ENCODE results near the gene ZSWIM3.
"Not testable (repeated sequence)": the region's sequence is repeated elsewhere in the genome, so short reads cannot be mapped to it uniquely, and the experiment has no call there.

Gene ZSWIM3

GRCh38 chr20:45861221-45862075, 4.0 kb downstream of the ZSWIM3 start:
- no peak for DNase-seq

DNA sequence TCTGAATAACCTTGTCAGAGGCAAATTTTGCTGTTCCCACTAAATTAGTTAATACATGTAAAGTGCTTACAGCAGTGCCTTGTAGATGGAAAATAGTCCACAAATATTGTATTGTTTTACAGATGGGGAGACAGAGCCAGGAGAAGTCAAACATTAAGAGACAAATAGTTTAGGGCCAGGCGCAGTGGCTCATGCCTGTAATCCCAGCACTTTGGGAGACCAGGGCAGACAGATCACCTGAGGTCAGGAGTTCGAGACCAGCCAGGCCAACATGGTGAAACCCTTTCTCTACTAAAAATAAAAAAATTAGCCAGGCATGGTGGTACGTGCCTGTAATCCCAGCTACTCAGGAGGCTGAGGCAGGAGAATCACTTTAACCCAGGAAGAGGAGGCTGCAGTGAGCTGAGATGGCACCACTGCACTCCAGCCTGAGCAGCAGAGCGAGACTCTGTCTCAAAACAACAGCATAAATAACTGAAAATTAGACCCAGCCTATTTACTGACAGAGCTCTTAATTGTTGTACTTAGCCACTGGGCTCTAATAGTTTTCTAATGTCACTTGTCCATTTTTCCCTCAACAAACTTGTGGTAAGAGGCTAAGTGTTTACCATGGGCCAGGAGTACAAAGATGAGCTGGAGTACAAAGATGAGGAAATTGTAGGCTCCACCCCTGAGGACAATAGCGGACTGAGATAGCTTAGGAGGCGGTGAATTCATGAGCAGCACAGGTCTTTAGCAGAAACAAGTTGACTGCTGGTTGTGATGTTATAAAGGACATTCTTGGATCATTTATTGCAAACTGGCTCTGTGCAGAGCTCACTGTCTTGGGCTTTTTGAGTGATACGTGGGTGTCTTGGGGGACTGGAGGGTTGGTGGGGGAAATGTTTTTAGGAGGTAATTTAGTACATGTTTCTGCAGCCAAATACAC, 6.4 kb downstream of the ZSWIM3 start:
- no peak for DNase-seq

DNA sequence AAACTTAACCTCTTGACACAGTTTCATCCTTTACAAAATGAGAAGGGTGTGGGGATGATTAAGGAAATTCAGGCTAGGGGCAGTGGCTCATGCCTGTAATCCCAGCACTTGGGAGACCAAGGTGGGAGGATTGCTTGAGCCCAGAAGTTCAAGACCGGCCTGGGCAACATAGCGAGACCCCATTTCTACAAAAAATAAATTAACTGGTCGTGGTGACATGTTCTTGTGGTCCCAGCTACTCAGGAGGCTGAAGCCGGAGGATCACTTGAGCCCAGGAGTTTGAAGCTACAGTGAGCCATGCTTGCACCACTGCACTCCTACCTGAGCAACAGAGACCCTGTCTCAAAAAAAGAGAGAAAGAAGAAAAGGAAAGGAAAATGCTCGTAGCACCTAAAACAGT, 9.0 kb downstream of the ZSWIM3 start:
- DNase-seq = no peak

GRCh38 chr20:45867136-45867818, 9.9 kb downstream of the ZSWIM3 start:
- DNase-seq = no peak

- no peak for DNase-seq
These were observed 10.4 kb downstream of the ZSWIM3 start for GRCh38 chr20:45867819-45868176.

DNA sequence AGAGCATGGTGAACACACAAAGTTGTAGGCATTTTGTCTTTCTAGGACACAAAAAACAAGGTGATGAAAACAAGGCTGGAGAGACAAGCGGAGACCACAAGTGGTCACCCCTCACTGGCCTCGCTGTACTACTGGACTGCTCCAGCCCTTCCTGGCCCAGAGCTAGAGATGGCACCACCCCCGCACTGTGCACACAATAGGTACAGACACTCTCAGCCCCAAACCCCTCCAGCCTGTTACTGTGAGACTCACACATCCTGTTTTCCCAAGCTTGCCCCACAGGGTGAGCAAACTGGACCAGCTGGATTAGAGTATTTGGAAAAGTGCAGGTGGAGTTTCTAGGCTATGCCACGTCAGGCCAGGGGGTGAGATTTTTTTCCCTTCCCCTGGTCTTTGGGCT, 15.2 kb downstream of the ZSWIM3 start:
- DNase-seq = no peak

DNA sequence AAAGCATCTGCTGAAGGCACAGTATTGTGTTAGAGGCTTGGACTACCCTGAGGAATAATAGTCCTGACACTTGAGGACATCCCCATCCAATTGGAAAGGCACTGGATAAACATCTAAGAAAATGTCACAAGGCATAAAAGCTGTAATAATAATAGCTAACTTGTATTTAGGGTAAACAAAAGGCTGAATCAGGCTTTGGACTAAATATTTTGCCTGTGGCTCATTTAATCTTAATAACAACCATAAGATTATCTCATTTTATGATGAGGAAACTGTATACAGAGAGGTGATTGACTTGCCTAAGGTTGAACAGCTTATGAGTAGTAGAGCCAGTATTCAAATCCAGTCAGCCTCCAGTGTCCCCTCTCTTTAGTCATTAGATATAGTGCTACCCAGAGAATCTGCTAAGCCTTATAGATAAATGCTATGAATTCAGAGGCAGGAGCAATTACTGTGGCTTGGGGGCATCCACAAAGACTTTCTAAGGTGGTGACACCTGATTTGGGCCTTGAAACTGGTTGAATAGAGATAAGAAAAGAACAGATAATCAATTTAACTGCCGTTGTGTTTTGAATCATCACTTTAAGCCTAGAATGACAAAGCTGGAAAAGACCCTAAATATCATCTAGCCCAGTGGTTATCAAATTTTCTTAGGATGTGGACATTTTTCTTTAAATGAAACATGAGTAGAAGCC, 16.1 kb downstream of the ZSWIM3 start:
- no peak for DNase-seq

DNA sequence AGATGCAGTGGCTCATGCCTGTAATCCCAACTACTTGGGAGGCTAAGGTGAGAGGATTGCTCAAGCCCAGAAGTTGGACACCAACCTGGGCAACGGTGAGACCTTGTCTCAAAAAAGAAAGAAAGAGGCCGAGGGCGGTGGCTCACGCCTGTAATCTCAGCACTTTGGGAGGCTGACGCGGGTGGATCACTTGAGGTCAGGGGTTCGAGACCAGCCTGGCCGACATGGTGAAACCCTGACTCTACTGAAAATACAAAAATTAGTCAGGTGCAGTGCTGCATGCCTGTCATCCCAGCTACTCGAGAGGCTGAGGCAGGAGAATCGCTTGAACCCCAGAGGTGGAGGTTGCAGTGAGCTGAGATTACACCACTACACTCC, 16.7 kb downstream of the ZSWIM3 start:
- DNase-seq = not testable (repeated sequence)

GRCh38 chr20:45874576-45874975, 17.2 kb downstream of the ZSWIM3 start:
- DNase-seq = no peak

- no peak for DNase-seq
These were observed 20.8 kb downstream of the ZSWIM3 start for GRCh38 chr20:45878076-45878761.

DNA sequence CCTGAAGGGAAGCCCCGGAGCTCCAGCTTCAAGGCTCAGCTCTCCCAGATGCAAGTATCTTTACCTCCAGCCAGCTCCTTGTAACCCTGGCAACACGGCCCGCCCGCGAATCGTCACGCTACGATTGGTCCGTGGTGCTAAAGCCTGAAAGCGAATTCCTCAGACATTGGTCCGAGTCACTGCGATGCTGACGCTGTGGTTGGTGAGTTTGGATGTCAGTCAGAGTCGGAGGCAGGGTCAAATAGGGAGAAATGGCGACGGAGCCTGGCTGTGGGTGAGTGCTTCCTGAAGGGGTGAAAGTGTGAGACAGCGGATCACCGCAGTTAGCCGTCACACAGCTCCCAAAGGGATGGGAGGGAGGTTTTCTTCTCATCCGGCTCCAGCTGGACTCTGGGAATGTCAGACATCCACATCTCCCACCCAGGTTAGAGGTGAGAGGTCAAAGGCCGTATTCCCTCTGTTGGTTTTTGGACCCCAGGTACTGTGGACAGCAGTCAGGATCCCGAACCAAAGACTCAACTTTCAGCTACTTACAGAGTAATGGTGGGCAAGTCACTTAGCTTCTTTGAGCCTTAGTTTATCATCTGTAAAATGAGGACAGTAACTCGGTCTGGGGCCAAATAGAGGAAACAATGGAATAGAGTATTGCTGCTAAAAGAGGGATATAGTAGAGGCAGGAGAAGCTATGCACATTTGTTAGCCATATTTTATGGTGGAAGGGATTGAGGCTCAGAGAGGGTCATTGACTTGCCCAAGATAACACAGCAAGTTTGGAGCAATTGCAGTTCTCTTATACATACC, 23.8 kb downstream of the ZSWIM3 start, which contains the start of gene ZSWIM1:
TSS of gene ZSWIM1 (plus strand) at position 240 of the 801 bp plus-strand sequence. CDS start 1,366 bp downstream, outside the sequence.
- peak; percentile 99 for DNase-seq

DNA sequence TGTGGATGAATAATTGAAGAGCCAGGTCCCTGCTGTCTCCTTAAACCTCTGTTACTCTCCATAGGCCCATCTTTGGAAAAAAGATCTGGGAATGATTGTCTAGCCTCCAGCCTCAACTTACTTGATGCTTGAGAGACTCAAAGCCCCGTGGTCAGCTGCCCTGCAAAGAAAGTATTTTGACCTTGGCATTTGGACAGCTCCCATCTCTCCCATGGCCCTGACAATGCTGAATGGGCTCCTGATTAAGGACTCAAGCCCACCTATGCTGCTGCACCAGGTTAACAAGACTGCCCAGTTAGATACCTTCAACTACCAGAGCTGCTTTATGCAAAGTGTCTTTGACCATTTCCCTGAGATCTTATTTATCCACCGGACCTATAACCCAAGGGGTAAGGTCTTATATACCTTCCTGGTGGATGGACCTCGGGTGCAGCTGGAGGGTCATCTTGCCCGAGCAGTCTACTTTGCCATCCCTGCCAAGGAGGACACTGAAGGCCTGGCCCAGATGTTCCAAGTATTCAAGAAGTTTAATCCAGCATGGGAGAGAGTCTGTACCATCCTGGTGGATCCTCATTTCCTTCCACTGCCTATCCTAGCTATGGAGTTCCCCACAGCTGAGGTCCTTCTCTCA, 25.2 kb downstream of the ZSWIM3 start:
- DNase-seq = no peak

- no peak for DNase-seq
These were observed 25.7 kb downstream of the ZSWIM3 start for GRCh38 chr20:45883100-45883469.

GRCh38 chr20:45886590-45887345, 29.4 kb downstream of the ZSWIM3 start:
- no peak for DNase-seq

- DNase-seq = no peak
These were observed 29.9 kb downstream of the ZSWIM3 start, which contains the start of gene SPATA25 for GRCh38 chr20:45887346-45887715. Gene SPATA25, minus strand, starts transcription at chr20:45887622. Its CDS starts 32 bp downstream, at chr20:45887590.

DNA sequence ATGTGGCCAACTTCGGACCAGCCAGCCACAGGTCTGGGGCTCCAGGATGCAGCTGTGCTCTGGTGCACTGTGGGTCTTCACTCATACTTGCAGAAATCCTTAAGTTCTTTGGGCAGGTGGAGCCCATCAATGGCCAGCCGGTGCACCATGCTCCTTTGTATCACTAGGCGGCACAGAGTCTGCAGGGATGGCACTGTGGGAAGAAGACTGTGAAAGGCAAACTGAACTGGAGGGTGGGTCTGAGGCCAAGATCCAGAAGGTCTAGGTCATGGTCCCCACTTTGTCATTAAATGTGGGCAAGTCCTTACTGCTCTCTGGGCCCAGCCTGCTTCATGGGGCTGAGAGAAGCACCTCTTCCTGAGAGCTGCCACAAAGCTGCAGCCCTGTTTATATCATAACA, 31.3 kb downstream of the ZSWIM3 start:
- no peak for DNase-seq

GRCh38 chr20:45890077-45890984, 32.9 kb downstream of the ZSWIM3 start:
- peak; percentile 79 to 83 for DNase-seq
